ENCODE results near the gene ZBED4.

GRCh38 chr22:49911881-49912625 is 58.4 kb downstream of the ZBED4 start:
- no peak for TF ChIP-seq CTCF (IDR thresholded peaks at IDR 0.05; ENCODE audit: low read depth, low read length, missing input control)
- no peak for TF ChIP-seq ZBTB33 (IDR thresholded peaks at IDR 0.05)
- TF ChIP-seq RAD21 (IDR thresholded peaks at IDR 0.05), result no peak
